Chondrocyte (in vitro differentiated cells): ENCODE measurements around the gene TMEM150A. TPM values are rescaled to one million over a fixed set of nuclear protein-coding genes. Genes with fewer than 3 reads are reported as not detected.

ENCODE experiments used
- DNase-seq: peaks from one replicate; pipeline ENCODE4 v3.0.0; 2021; ENCODE audit warnings: mixed read lengths, low spot score
- H3K27ac Mint-ChIP-seq: one replicate; pipeline ENCODE4 v1.8.0; 2021; ENCODE audit warnings: mild to moderate bottlenecking, moderate library complexity, mixed read lengths; ENCODE audit not compliant: unreplicated experiment
- H3K27me3 Mint-ChIP-seq: 2 replicates; pipeline ENCODE4 v1.8.0; 2021; ENCODE audit warnings: low read depth, mixed read lengths
- H3K36me3 Mint-ChIP-seq: 2 replicates; pipeline ENCODE4 v1.8.0; 2021; ENCODE audit warnings: low read depth, mixed read lengths
- H3K4me1 Mint-ChIP-seq: 2 replicates; pipeline ENCODE4 v1.8.0; 2021; ENCODE audit warnings: low read depth, mild to moderate bottlenecking, mixed read lengths
- H3K4me3 Mint-ChIP-seq: one replicate; pipeline ENCODE4 v1.8.0; 2021; ENCODE audit warnings: mild to moderate bottlenecking, moderate library complexity, mixed read lengths; ENCODE audit not compliant: unreplicated experiment
- H3K9me3 Mint-ChIP-seq: 2 replicates; pipeline ENCODE4 v1.8.0; 2021; ENCODE audit warnings: low read depth, mixed read lengths
- total RNA-seq: library from RNA; stranded (reverse); gene quantifications from 3 replicates; pipeline ENCODE4 v1.2.1, GENCODE V29; 2021
- TF ChIP-seq, protein P1 (sequence below): fragments of 200-600 bp; sonication (generic); IDR thresholded peaks from 2 replicates; pipeline ENCODE4 v1.5.0; 2021; ENCODE audit warnings: antibody characterized with exemption, mild to moderate bottlenecking, moderate library complexity

TMEM150A gene
- total RNA-seq, 1 donor from 2014 or later, result 17.9 TPM

DNA sequence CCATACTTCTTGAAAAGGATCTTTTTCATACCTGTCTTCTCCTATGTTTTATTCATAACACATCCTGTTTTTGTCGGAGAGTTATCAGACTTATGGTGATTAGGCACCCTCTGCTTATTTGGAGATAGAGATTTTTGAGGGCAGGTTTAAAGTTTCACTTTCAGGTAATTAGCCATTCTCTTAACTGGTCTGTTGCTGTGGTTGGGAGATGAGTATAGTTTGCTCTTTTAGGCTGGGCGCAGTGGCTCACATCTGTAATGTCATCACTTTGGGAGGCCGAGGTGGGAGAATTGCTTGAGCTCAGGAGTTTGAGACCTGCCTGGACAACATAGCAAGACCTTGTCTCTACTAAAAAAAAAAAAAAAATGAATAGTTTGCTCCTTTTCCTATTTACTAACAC, 40.2 kb upstream of the TMEM150A start:
- no peak overlapping the region for H3K27ac Mint-ChIP-seq
- H3K9me3 Mint-ChIP-seq, result no peaks in the 10 kb centered on the region
- DNase-seq, result no peak
- H3K4me3 Mint-ChIP-seq, result no peak overlapping the region
- H3K4me1 Mint-ChIP-seq, result no peaks in the 10 kb centered on the region
- TF ChIP-seq, protein P1, sequence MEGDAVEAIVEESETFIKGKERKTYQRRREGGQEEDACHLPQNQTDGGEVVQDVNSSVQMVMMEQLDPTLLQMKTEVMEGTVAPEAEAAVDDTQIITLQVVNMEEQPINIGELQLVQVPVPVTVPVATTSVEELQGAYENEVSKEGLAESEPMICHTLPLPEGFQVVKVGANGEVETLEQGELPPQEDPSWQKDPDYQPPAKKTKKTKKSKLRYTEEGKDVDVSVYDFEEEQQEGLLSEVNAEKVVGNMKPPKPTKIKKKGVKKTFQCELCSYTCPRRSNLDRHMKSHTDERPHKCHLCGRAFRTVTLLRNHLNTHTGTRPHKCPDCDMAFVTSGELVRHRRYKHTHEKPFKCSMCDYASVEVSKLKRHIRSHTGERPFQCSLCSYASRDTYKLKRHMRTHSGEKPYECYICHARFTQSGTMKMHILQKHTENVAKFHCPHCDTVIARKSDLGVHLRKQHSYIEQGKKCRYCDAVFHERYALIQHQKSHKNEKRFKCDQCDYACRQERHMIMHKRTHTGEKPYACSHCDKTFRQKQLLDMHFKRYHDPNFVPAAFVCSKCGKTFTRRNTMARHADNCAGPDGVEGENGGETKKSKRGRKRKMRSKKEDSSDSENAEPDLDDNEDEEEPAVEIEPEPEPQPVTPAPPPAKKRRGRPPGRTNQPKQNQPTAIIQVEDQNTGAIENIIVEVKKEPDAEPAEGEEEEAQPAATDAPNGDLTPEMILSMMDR, result no peak
- no peaks in the 10 kb centered on the region for H3K27me3 Mint-ChIP-seq
- peaks cover 44% of the 10 kb centered on the region for H3K36me3 Mint-ChIP-seq

GRCh38 chr2:85635636-85636035, 33.1 kb upstream of the TMEM150A start:
- no peak for DNase-seq
- no peak overlapping the region for H3K27ac Mint-ChIP-seq
- TF ChIP-seq, protein P1, result no peak
- no peaks in the 10 kb centered on the region for H3K9me3 Mint-ChIP-seq
- H3K4me1 Mint-ChIP-seq, result peaks cover 2% of the 10 kb centered on the region
- peaks cover 33% of the 10 kb centered on the region for H3K36me3 Mint-ChIP-seq
- no peak overlapping the region for H3K4me3 Mint-ChIP-seq
- H3K27me3 Mint-ChIP-seq, result no peaks in the 10 kb centered on the region

GRCh38 chr2:85635011-85635410, 32.5 kb upstream of the TMEM150A start:
- TF ChIP-seq, protein P1, result no peak
- Mint-ChIP-seq H3K36me3 (peaks cover 34% of the 10 kb centered on the region), H3K4me1 (peaks cover 2% of the 10 kb centered on the region), H3K27me3 (no peaks in the 10 kb centered on the region), H3K27ac (no peak overlapping the region), H3K9me3 (no peaks in the 10 kb centered on the region), H3K4me3 (no peak overlapping the region)
- no peak for DNase-seq

- no peak overlapping the region for H3K4me3 Mint-ChIP-seq
- no peaks in the 10 kb centered on the region for H3K9me3 Mint-ChIP-seq
- peak overlapping the region; percentile 12 for H3K27ac Mint-ChIP-seq
- no peaks in the 10 kb centered on the region for H3K4me1 Mint-ChIP-seq
- peaks cover 33% of the 10 kb centered on the region for H3K36me3 Mint-ChIP-seq
- H3K27me3 Mint-ChIP-seq, result no peaks in the 10 kb centered on the region
- TF ChIP-seq, protein P1, result no peak
- DNase-seq, result no peak
Measured at GRCh38 chr2:85631316-85631715, 28.8 kb upstream of the TMEM150A start.

DNA sequence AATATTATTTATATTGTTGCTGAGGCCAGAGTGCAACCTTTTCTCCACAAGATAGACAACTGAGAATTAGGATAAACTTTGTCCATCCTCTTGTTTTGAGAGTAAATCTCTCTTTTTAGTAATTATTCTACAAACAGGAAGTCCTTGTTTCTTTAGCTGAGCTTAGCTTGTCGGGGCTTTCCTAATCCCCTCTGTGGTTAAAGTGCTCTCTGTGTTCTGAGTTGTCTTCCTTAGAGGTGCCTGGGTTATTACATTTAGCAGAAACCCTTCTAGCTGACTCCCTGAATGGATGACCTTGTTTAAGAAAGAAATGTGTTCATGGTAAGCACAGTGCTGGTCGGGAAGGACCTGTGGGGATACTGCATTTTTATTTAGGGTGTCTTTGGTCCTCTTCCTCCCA, 26.2 kb upstream of the TMEM150A start:
- DNase-seq, result no peak
- H3K27ac Mint-ChIP-seq, result no peak overlapping the region
- TF ChIP-seq, protein P1, result no peak
- H3K4me3 Mint-ChIP-seq, result no peak overlapping the region
- H3K27me3 Mint-ChIP-seq, result no peaks in the 10 kb centered on the region
- H3K36me3 Mint-ChIP-seq, result peaks cover 41% of the 10 kb centered on the region
- H3K4me1 Mint-ChIP-seq, result no peaks in the 10 kb centered on the region
- no peaks in the 10 kb centered on the region for H3K9me3 Mint-ChIP-seq
